B cell (primary cell): ENCODE results near the gene PHTF2. TPM values are rescaled to one million over a fixed set of nuclear protein-coding genes. Genes with fewer than 3 reads are reported as not detected.

Experiments used
- ATAC-seq: fragments of 200-7000 bp; cut with Tn5 transposase; one replicate; pipeline ENCODE4 v1.10.0; 2021; ENCODE audit warnings: low read depth, mild to moderate bottlenecking, moderate number of reproducible peaks, moderate library complexity
- CTCF ChIA-PET: fragments of 350-600 bp; sonication (Branson Sonifier 250); formaldehyde crosslinking; loops from one replicate; lab custom pipeline; 2021; ENCODE audit warnings: antibody characterized with exemption, inconsistent platforms; lab: Charles Lee
- POLR2A ChIA-PET: fragments of 350-600 bp; sonication (Branson Sonifier 250); formaldehyde crosslinking; loops from one replicate; lab custom pipeline; 2021; ENCODE audit warnings: antibody characterized with exemption; lab: Charles Lee
- DNase-seq: peaks from one replicate; pipeline ENCODE4 v3.0.0; 2013
- H2AFZ ChIP-seq: 2 replicates; pipeline ENCODE4 v1.6.1; 2012; ENCODE audit warnings: mild to moderate bottlenecking, low read depth, low read length; ENCODE audit not compliant: insufficient read depth, poor library complexity, severe bottlenecking
- H3K27ac ChIP-seq, 2 donors: 1 replicate in 1 of 2; 2 replicates in 1 of 2; pipeline ENCODE4 v1.5.1; 2012 to 2013; ENCODE audit warnings: low read length in 2 of 2, mild to moderate bottlenecking in 2 of 2, moderate library complexity in 1 of 2
- H3K27me3 ChIP-seq, 4 experiments: fragments of 200-600 bp in 1 of 4; sonication (generic) in 1 of 4; replicated peaks in 1 of 4; 1 replicate in 2 of 4; 2 replicates in 2 of 4; pipeline versions ENCODE4 v1.6.1 to v1.7.0; 2013 to 2016; ENCODE audit warnings: low read length in 3 of 4, mild to moderate bottlenecking in 2 of 4, mixed read lengths in 1 of 4, moderate library complexity in 1 of 4; ENCODE audit not compliant: insufficient read depth in 4 of 4, control insufficient read depth in 3 of 4; ENCODE audit errors: control extremely low read depth in 1 of 4
- H3K36me3 ChIP-seq, 2 experiments: replicated peaks in 1 of 2; 1 replicate in 1 of 2; 2 replicates in 1 of 2; pipeline versions ENCODE4 v1.6.1 to v1.7.1; 2013; ENCODE audit warnings: low read length in 1 of 2; ENCODE audit not compliant: insufficient read depth in 2 of 2, control insufficient read depth in 1 of 2; ENCODE audit errors: control extremely low read depth in 1 of 2, extremely low read depth in 1 of 2
- H3K4me1 ChIP-seq, 2 donors: fragments of 200-600 bp in 1 of 2; sonication (generic) in 1 of 2; 1 replicate in 1 of 2; 2 replicates in 1 of 2; pipeline versions ENCODE4 v1.5.1 to v1.6.1; 2013 to 2017; ENCODE audit warnings: low read length in 2 of 2; ENCODE audit not compliant: control insufficient read depth in 2 of 2, insufficient read depth in 2 of 2
- H3K4me2 ChIP-seq: replicated peaks from 2 replicates; pipeline ENCODE3; 2012; ENCODE audit warnings: mild to moderate bottlenecking, low read depth, low read length; ENCODE audit not compliant: poor library complexity, severe bottlenecking
- H3K4me3 ChIP-seq, 5 experiments: fragments of 200-600 bp in 1 of 5; sonication (generic) in 1 of 5; 1 replicate in 3 of 5; 2 replicates in 2 of 5; pipeline versions ENCODE4 v1.5.1 to v1.7.0; 2011 to 2016; ENCODE audit warnings: low read length in 4 of 5, mild to moderate bottlenecking in 4 of 5, low read depth in 2 of 5, control low read depth in 1 of 5, moderate library complexity in 1 of 5; ENCODE audit not compliant: insufficient read depth in 1 of 5; ENCODE audit errors: control extremely low read depth in 1 of 5, extremely low read depth in 1 of 5
- H3K79me2 ChIP-seq: fragments of 200-600 bp; sonication (generic); one replicate; pipeline ENCODE4 v1.6.0; 2016; ENCODE audit warnings: low read length; ENCODE audit not compliant: control insufficient read depth, insufficient read depth
- H3K9ac ChIP-seq: fragments of 200-600 bp; sonication (generic); 2 replicates; pipeline ENCODE4 v1.6.1; 2017; ENCODE audit warnings: mild to moderate bottlenecking, low read length, moderate library complexity
- H3K9me3 ChIP-seq, 3 donors: one replicate each; pipeline versions ENCODE4 v1.6.1 to v1.7.1; 2013; ENCODE audit warnings: low read length in 2 of 3; ENCODE audit not compliant: control insufficient read depth in 2 of 3, insufficient read depth in 1 of 3; ENCODE audit errors: control extremely low read depth in 1 of 3
- H4K20me1 ChIP-seq: 2 replicates; pipeline ENCODE4 v1.6.0; 2012; ENCODE audit warnings: mild to moderate bottlenecking, low read length; ENCODE audit not compliant: insufficient read depth, control insufficient read depth, poor library complexity, severe bottlenecking
- H3K27ac Mint-ChIP-seq: one replicate; pipeline ENCODE4 v1.8.0; 2021; ENCODE audit warnings: mixed read lengths
- H3K27me3 Mint-ChIP-seq: one replicate; pipeline ENCODE4 v1.8.0; 2021; ENCODE audit warnings: mixed read lengths
- H3K4me1 Mint-ChIP-seq: one replicate; pipeline ENCODE4 v1.8.0; 2021; ENCODE audit warnings: mixed read lengths
- H3K4me3 Mint-ChIP-seq: one replicate; pipeline ENCODE4 v1.8.0; 2021; ENCODE audit warnings: mixed read lengths
- H3K9me3 Mint-ChIP-seq: one replicate; pipeline ENCODE4 v1.8.0; 2022; ENCODE audit warnings: mixed read lengths; ENCODE audit not compliant: insufficient read depth
- CTCF ChIP-seq: fragments of 200-600 bp; IDR thresholded peaks from one replicate; pipeline ENCODE4 v1.8.0; 2022; ENCODE audit warnings: antibody characterized with exemption, mild to moderate bottlenecking
- EZH2 ChIP-seq: IDR thresholded peaks from 2 replicates; pipeline ENCODE4 v1.6.1; 2012; ENCODE audit warnings: borderline replicate concordance, low read depth, mild to moderate bottlenecking, moderate library complexity, low read length; ENCODE audit not compliant: insufficient read depth, poor library complexity, severe bottlenecking
- WGBS: methylation state at CpG from one replicate; pipeline ENCODE4 v1.1.5; 2013; ENCODE audit warnings: missing lambda C conversion rate; ENCODE audit not compliant: insufficient coverage; 5-methylcytosine and 5-hydroxymethylcytosine counted together
- intact Hi-C: fragments of 100-400 bp; cut with micrococcal nuclease; formaldehyde crosslinking; loops from one replicate; pipeline ENCODE4 v1.10.0; 2022
- polyA plus RNA-seq: library from polyadenylated mRNA; depleted of rRNA; stranded (reverse); fragments of >200 nt; gene quantifications from 2 replicates; pipeline ENCODE4 v1.2.3, GENCODE V29; 2012
- total RNA-seq, 2 donors: library from RNA; stranded (reverse); fragments of 120-200 nt in 1 of 2; gene quantifications; 1 replicate in 1 of 2; 2 replicates in 1 of 2; pipeline versions ENCODE4 v1.2.3 to v1.2.4, GENCODE V29; 2013 to 2022

Gene PHTF2
- total and polyA plus RNA-seq, 2 donors (not counting 1 experiment from before 2014, with no cell fraction given): 35.3 to 44.8 TPM

DNA sequence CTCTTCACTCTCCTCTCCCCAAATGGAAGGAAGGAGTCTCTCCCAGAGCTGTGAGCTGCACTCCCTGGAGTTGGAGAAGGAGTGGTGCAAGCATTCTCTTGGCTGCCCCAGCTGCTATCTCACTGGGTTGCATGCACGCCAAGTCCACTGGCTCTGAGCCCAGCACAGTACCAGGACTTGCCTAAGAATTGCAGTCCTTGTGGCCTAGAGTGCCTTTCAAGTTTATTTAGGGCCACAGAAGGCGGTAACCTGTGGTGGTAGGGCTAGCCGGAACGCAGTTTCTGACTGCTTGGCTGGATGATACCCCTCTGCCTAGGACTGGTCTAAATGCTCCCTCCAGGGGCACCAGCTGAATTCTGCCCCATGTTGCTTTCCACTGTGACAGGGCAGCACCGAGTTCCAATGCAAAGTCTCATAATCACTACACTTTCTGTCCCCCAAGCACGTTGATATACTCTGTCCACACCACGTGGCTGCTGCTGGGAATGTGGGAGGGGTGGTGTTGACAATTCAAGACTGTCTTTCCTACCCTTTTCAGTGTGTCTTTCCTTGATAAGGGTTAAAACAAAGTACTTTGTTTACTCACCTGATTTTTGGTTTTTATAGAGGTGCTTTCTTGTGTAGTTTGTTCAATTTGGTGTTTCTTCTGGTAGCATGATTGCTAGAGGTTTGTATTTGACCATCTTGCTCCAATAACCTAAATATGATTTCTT is 57.0 kb downstream of the PHTF2 start:
- Mint-ChIP-seq H3K4me3 (no peak overlapping the region), H3K27me3 (no peaks in the 10 kb centered on the region), H3K27ac (peak overlapping the region; percentile 23), H3K4me1 (peaks cover 60% of the 10 kb centered on the region), H3K9me3 (no peaks in the 10 kb centered on the region)
- no peaks in the 10 kb centered on the region for H3K27me3 ChIP-seq
- peaks cover 30% of the 10 kb centered on the region for H4K20me1 ChIP-seq
- H3K27ac ChIP-seq: peak overlapping the region in 1 of 2 donors; percentile 25
- ChIA-PET CTCF (no interaction called here), POLR2A (no interaction called here)
- no peak overlapping the region for H3K4me3 ChIP-seq
- no peak overlapping the region for H3K4me2 ChIP-seq
- ATAC-seq: no peak
- no peaks in the 10 kb centered on the region for H3K9me3 ChIP-seq
- no peak overlapping the region for H3K9ac ChIP-seq
- intact Hi-C loops: loop anchor here (2.0 to 5.0 kb wide), 3 partner anchors 13 to 47 kb away; no protein-coding TSS in a partner anchor
- 97% methylated on average over 4 of the region's 7 CpGs for WGBS
- no peak for DNase-seq
- peaks cover 83% of the 10 kb centered on the region for H3K79me2 ChIP-seq
- peaks cover 12 to 28% of the 10 kb centered on the region in 2 donors for H3K4me1 ChIP-seq
- peaks cover 0 to 17% of the 10 kb centered on the region in 2 experiments for H3K36me3 ChIP-seq
- TF ChIP-seq EZH2: no peak
- TF ChIP-seq CTCF: no peak
- no peak overlapping the region for H2AFZ ChIP-seq

DNA sequence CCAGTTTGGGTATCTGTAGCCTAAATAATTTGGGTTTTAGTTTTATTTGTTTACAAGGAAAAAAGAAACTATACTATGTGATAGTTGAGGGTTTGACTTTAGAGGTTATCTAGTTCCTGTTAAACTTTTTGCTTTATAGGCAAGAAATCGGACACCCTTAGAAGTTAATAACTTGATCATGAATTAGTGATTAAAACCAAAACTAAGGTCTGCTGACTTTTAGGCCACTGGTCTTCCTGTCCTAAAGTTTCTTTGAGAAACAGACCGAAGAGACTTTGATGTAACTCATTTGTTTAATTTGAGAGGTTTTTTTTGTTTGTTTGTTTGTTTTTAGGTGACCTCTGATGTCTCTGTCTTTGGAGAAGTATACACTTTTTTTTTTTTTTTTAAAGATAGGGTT is 59.7 kb downstream of the PHTF2 start:
- Mint-ChIP-seq H3K4me3 (peak overlapping the region; percentile 21), H3K27ac (peak overlapping the region; percentile 77)

More for the DNA sequence above, 59.7 kb downstream of the PHTF2 start:
- TF ChIP-seq EZH2: no peak
- Histone ChIP-seq H2AFZ (no peak overlapping the region), H4K20me1 (peaks cover 26% of the 10 kb centered on the region), H3K36me3 (peaks cover 0 to 17% of the 10 kb centered on the region in 2 experiments), H3K79me2 (peaks cover 85% of the 10 kb centered on the region), H3K4me3 (no peak overlapping the region), H3K4me1 (peaks cover 14 to 31% of the 10 kb centered on the region in 2 donors), H3K27ac (peak overlapping the region; percentile 8 to 67), H3K4me2 (peak overlapping the region; percentile 53), H3K27me3 (no peaks in the 10 kb centered on the region), H3K9ac (no peak overlapping the region), H3K9me3 (no peaks in the 10 kb centered on the region)
- DNase-seq: no peak
- CTCF ChIA-PET: no interaction called here
- H3K27me3 Mint-ChIP-seq: no peaks in the 10 kb centered on the region
- H3K4me1 Mint-ChIP-seq: peaks cover 55% of the 10 kb centered on the region
- POLR2A ChIA-PET: no interaction called here
- no CpG with 5 or more reads among the region's 2 CpGs for WGBS
- no peaks in the 10 kb centered on the region for H3K9me3 Mint-ChIP-seq
- intact Hi-C loops: loop anchor here (5.0 kb wide), 2 partner anchors 36 to 44 kb away; no protein-coding TSS in a partner anchor
- ATAC-seq: no peak
